KMS-11 (cell line): ENCODE measurements around the gene GPR35.

Experiments
- H2AFZ ChIP-seq: fragments of 200-600 bp; sonication (generic); 2 replicates; pipeline ENCODE4 v1.6.1; 2016; ENCODE audit warnings: antibody characterized with exemption, mixed run types, low read depth
- H3K27ac ChIP-seq: fragments of 200-600 bp; sonication (generic); 2 replicates; pipeline ENCODE4 v1.6.1; 2016; ENCODE audit warnings: mild to moderate bottlenecking, mixed run types
- H3K27me3 ChIP-seq: fragments of 200-600 bp; sonication (generic); 2 replicates; pipeline ENCODE4 v1.6.1; 2017; ENCODE audit warnings: mild to moderate bottlenecking, low read depth, mixed run types, moderate library complexity; ENCODE audit not compliant: insufficient read depth
- H3K36me3 ChIP-seq: fragments of 200-600 bp; sonication (generic); 2 replicates; pipeline ENCODE4 v1.6.1; 2017; ENCODE audit warnings: mild to moderate bottlenecking, mixed run types; ENCODE audit not compliant: insufficient read depth
- H3K4me1 ChIP-seq: fragments of 200-600 bp; sonication (generic); 2 replicates; pipeline ENCODE4 v1.6.1; 2016; ENCODE audit warnings: mild to moderate bottlenecking, low read depth, mixed run types; ENCODE audit not compliant: poor library complexity, severe bottlenecking
- H3K4me2 ChIP-seq: fragments of 200-600 bp; sonication (generic); 2 replicates; pipeline ENCODE4 v1.7.0; 2016; ENCODE audit warnings: mild to moderate bottlenecking, mixed run types
- H3K4me3 ChIP-seq: fragments of 200-600 bp; sonication (generic); IDR thresholded peaks from 2 replicates; pipeline ENCODE4 v1.6.1; 2017; ENCODE audit warnings: low read depth, low read length, mixed read lengths; ENCODE audit not compliant: insufficient read depth
- H3K79me2 ChIP-seq: fragments of 200-600 bp; sonication (generic); 2 replicates; pipeline ENCODE4 v1.6.1; 2016; ENCODE audit warnings: low read depth, mixed run types; ENCODE audit not compliant: insufficient read depth
- H3K9ac ChIP-seq: fragments of 200-600 bp; sonication (generic); 2 replicates; pipeline ENCODE4 v1.6.1; 2016; ENCODE audit warnings: mild to moderate bottlenecking, mixed run types
- H4K20me1 ChIP-seq: fragments of 200-600 bp; sonication (generic); 2 replicates; pipeline ENCODE4 v1.6.1; 2016; ENCODE audit warnings: mild to moderate bottlenecking, mixed run types; ENCODE audit not compliant: insufficient read depth
- TF ChIP-seq, protein P1 (sequence below): fragments of 200-600 bp; sonication (generic); conservative IDR thresholded peaks from 2 replicates; pipeline ENCODE4 v1.6.1; 2017; ENCODE audit warnings: low read depth, mild to moderate bottlenecking, antibody characterized with exemption, low read length, moderate library complexity, mixed read lengths

GPR35 gene

GRCh38 chr2:240642061-240642805, 17.0 kb downstream of the GPR35 start:
- no peaks in the 10 kb centered on the region for H3K79me2 ChIP-seq
- H3K4me1 ChIP-seq, result no peaks in the 10 kb centered on the region
- no peak overlapping the region for H3K4me2 ChIP-seq
- H3K9ac ChIP-seq, result no peak overlapping the region
- H3K27me3 ChIP-seq, result peaks cover 21% of the 10 kb centered on the region; the same call in 1 of the 2 replicates
- no peaks in the 10 kb centered on the region for H4K20me1 ChIP-seq
- H3K27ac ChIP-seq, result no peak overlapping the region
- H2AFZ ChIP-seq, result no peak overlapping the region
- H3K4me3 ChIP-seq, result no peak overlapping the region
- H3K36me3 ChIP-seq, result no peaks in the 10 kb centered on the region
- TF ChIP-seq, protein P1, sequence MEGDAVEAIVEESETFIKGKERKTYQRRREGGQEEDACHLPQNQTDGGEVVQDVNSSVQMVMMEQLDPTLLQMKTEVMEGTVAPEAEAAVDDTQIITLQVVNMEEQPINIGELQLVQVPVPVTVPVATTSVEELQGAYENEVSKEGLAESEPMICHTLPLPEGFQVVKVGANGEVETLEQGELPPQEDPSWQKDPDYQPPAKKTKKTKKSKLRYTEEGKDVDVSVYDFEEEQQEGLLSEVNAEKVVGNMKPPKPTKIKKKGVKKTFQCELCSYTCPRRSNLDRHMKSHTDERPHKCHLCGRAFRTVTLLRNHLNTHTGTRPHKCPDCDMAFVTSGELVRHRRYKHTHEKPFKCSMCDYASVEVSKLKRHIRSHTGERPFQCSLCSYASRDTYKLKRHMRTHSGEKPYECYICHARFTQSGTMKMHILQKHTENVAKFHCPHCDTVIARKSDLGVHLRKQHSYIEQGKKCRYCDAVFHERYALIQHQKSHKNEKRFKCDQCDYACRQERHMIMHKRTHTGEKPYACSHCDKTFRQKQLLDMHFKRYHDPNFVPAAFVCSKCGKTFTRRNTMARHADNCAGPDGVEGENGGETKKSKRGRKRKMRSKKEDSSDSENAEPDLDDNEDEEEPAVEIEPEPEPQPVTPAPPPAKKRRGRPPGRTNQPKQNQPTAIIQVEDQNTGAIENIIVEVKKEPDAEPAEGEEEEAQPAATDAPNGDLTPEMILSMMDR, result no peak

GRCh38 chr2:240642806-240643092, 17.5 kb downstream of the GPR35 start:
- TF ChIP-seq, protein P1, result no peak

DNA sequence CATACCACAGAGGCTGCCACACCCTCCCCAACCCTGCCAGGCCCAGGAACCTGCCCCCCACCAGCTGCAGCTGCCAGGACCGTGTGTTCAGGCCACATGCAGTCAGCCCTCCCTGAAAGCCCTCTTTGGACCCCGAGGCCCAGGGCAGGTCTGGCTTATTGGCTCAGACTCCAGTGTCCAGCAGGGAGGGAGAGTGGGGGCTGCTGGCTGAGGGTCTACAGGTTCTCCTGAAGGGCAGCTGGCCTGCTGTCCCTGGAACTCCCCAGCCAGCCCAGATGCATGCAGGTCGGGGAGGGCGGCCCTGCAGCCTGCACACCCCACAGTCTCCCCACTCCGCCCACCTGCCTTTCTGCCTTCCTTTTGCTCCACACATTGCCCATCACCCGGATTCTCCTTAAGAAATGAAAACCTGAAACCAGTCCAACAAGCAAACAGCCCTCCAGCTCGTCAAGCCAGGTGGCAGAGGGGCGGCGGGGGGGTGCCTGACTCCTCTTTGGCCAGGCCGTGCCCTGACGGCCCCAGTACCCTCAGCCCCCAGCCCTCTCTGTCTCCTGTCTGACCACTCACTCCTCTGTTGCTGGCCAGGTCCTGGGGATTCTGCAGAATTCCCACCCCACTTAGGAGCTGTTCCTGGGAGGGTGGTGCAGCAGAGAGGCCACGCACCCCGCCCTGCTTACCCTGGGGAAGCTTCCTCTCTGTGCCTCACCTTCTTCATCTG, 18.0 kb downstream of the GPR35 start:
- no peak overlapping the region for H2AFZ ChIP-seq
- TF ChIP-seq, protein P1, result no peak
- no peak overlapping the region for H3K27ac ChIP-seq
- no peaks in the 10 kb centered on the region for H3K36me3 ChIP-seq
- no peak overlapping the region for H3K4me2 ChIP-seq
- no peak overlapping the region for H3K9ac ChIP-seq
- H3K27me3 ChIP-seq, result peaks cover 26% of the 10 kb centered on the region; the same call in 1 of the 2 replicates
- no peak overlapping the region for H3K4me3 ChIP-seq
- no peaks in the 10 kb centered on the region for H4K20me1 ChIP-seq
- no peaks in the 10 kb centered on the region for H3K79me2 ChIP-seq
- H3K4me1 ChIP-seq, result no peaks in the 10 kb centered on the region

More at GRCh38 chr2:240642806-240643092, 17.5 kb downstream of the GPR35 start:
- Histone ChIP-seq H3K27me3 (peaks cover 26% of the 10 kb centered on the region; the same call in 1 of the 2 replicates), H3K79me2 (no peaks in the 10 kb centered on the region), H2AFZ (no peak overlapping the region), H3K4me3 (no peak overlapping the region), H3K4me2 (no peak overlapping the region), H3K36me3 (no peaks in the 10 kb centered on the region), H3K9ac (no peak overlapping the region), H4K20me1 (no peaks in the 10 kb centered on the region), H3K27ac (no peak overlapping the region), H3K4me1 (no peaks in the 10 kb centered on the region)

GRCh38 chr2:240643811-240644150, 18.5 kb downstream of the GPR35 start:
- no peaks in the 10 kb centered on the region for H3K4me1 ChIP-seq
- H3K36me3 ChIP-seq, result no peaks in the 10 kb centered on the region
- H3K27ac ChIP-seq, result no peak overlapping the region
- no peaks in the 10 kb centered on the region for H4K20me1 ChIP-seq
- H3K9ac ChIP-seq, result no peak overlapping the region
- peaks cover 20% of the 10 kb centered on the region; the same call in 1 of the 2 replicates for H3K27me3 ChIP-seq
- H3K4me3 ChIP-seq, result no peak overlapping the region
- no peak overlapping the region for H2AFZ ChIP-seq
- TF ChIP-seq, protein P1, result no peak
- no peaks in the 10 kb centered on the region for H3K79me2 ChIP-seq
- no peak overlapping the region for H3K4me2 ChIP-seq
